Renal pelvis (tissue), 12 donors: Measurements from ENCODE around the gene SLC22A1. TPM values are rescaled to one million over a fixed set of nuclear protein-coding genes. Genes with fewer than 3 reads are reported as not detected.
"Not testable (repeated sequence)": the region's sequence is repeated elsewhere in the genome, so short reads cannot be mapped to it uniquely, and the experiment has no call there.

Experiments
- DNase-seq: peaks from one replicate; pipeline ENCODE4 v3.0.0-alpha.2; 2013
- long read RNA-seq, 16 experiments: transcript quantifications; one replicate each; lab custom pipeline, GENCODE V29; 2026
- polyA plus RNA-seq, 3 donors: library from polyadenylated mRNA; unstranded; fragments of 120-200 nt; gene quantifications; one replicate each; pipeline ENCODE4 v1.2.1, GENCODE V29; 2013; ENCODE audit not compliant: insufficient read length in 3 of 3

Gene SLC22A1
- 1 to 10 TPM in 2 of 3 donors, under 1 TPM in 1; 0.51 to 1.5 (median 1.4) TPM for polyA plus RNA-seq
- long read RNA-seq, donor 1, partial matches to known transcripts: 0 of 1 reads
- long read RNA-seq, donor 1, other reads (novel, unspliced or antisense): 0 of 1 reads
- long read RNA-seq, donor 2: 0 reads
- long read RNA-seq, donor 3: 0 reads
- long read RNA-seq, donor 4: 0 reads
- long read RNA-seq, donor 5: 0 reads
- long read RNA-seq, donor 6: 0 reads
- long read RNA-seq, donor 7: 0 reads
- long read RNA-seq, donor 8: 0 reads
- long read RNA-seq, donor 9: 0 reads
- long read RNA-seq, donor 10: 0 reads
- long read RNA-seq, donor 11: 0 reads
- long read RNA-seq, donor 12: 0 reads
- long read RNA-seq, donor 13: 0 reads
- long read RNA-seq, donor 14: 0 reads
- long read RNA-seq, donor 15: 0 reads
- long read RNA-seq, donor 16: 0 reads

DNA sequence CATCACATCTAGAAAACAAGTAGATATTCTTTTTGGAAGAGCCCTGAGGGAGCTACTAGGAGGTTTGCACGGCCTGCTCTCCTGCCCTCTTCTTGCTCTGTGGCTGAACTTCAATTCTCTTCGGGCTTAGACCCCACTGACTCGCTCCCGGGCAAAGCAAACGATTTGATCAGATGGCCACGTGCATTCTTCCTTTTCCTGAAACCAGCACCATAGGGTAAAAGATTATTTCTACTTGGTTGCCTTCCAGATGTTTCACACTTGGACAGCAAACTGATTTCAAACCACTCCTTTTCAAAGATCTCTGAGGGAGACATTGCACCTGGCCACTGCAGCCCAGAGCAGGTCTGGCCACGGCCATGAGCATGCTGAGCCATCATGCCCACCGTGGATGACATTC lies at the start of gene SLC22A1:
Gene SLC22A1 (plus strand): TSS at position 258 of the 400 bp plus-strand sequence. CDS start 121 bp downstream, at position 379.
- DNase-seq: no peak

DNA sequence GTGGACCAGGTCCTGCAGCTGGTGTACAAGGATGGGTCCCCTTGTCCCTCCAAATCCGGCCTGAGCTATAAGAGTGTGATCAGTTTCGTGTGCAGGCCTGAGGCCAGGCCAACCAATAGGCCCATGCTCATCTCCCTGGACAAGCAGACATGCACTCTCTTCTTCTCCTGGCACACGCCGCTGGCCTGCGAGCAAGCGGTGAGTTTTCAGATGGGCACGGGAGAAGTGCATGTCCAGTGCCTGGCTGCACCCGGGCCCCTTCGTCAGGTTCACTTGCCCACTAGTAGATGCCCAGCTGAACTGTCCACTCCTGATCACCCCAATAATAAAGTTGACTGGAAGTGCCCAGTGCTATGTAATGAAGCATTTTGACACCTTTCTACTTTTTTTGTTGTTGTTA lies 48.3 kb upstream of the SLC22A1 start:
- no peak for DNase-seq

DNA sequence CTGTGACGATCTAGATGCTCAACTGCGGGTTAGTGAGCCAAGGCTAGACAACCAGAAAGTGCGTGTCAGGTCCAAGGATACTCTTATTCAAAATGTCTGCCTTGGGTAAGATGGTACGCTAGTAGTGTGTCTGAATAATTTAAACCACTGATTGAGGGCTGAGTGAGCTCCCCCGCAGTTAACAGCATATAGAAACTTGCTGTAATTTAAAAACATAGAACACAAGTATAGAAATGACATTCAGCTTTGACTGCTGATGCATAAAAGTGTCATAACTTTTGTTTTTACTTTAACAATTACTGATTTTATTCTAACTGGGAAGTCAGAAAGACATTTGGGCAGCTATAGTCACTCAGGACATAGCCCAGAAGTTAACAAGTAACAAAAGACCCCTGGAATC lies 45.6 kb upstream of the SLC22A1 start:
- no peak for DNase-seq

DNA sequence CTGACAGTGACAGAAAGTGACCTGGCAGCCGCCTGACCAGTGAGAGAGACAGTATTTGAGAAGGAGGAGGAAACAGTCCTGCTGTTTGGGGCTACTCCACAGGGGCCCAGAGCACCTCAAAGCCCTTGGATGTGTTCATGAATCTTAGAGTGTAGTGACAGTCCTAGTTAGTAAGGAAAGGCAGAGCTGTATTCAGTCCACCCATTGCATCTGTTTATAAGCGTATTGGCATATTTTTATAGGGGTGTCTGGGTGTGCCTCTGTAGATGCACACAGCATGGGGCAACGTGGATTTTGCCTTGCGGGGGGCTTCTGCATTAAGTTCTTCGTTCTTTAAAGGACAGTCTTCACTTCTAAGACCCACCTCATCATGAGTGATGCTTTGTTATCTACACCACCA lies 44.6 kb upstream of the SLC22A1 start:
- no peak for DNase-seq

DNA sequence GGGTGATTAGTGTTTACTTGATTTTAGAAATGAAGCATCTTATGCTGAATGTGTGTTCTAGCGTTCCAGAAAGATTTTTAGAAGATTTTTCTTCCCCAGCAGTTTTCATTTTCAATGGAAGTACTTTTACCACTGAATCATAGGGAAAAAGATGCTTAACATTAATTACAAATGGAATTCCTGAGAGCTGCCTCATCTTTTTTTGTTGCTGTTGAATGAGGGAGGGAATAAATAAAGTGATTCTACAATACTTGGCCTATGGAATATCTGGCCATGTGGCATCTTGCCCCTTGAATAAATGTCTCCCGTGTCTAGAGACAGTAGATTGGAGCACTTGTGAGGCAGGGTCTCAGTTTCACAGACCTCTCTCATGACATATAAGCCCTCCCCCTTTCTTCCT lies 44.1 kb upstream of the SLC22A1 start:
- DNase-seq: no peak

DNA sequence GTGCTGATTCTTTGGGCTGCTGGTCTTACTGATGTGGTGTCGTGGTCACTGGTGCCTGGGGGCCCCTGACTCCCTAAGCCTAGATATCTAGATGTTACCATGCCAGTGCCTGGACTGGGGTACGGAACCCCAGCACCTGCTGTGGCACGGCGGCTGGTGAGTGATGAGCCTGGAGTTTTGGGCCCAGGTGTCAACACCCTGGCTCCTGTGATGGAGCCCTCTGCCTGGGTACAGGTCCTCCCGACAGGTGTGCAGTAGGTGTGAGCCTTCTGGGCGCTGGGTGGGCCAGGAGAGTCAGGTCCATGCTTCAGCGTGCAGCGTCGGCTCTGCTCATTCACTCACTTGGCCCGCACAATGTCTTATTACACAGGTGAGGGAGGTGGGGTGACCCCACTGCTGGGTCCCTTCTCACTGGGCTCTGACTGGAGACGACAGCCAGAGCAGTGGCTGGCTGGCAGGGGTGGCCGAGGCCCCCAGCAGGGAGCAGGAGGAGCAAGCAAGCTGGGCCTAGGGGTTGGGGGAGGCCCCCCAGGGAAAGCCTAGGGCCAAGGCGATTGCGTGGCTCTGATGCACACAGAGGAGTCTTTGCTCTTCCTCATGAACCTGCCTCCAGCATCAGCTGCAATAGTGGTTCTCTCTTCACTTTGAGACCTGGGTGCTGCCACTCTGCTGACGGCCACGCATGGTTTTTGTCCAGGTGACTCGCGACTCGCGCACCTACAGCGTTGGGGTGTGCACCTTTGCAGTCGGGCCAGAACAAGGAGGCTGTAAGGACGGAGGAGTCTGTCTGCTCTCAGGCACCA lies 42.5 kb upstream of the SLC22A1 start:
- no peak for DNase-seq

DNA sequence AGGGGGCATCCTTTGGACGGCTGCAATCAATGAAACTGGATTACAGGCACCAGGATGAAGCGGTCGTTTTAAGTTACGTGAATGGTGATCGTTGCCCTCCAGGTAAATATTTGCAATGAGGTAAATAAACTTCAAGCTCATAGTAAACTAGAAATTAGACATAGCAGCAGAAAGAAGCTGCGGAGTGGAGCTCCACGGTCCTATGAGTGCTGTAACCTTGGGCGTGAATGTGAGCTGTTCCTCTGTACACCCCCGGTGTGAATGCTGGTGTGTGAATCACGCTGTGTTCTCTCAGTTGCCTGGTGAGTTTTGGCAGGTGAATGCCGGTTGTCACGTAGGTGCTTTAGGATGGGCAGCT lies 42.0 kb upstream of the SLC22A1 start:
- no peak for DNase-seq

DNA sequence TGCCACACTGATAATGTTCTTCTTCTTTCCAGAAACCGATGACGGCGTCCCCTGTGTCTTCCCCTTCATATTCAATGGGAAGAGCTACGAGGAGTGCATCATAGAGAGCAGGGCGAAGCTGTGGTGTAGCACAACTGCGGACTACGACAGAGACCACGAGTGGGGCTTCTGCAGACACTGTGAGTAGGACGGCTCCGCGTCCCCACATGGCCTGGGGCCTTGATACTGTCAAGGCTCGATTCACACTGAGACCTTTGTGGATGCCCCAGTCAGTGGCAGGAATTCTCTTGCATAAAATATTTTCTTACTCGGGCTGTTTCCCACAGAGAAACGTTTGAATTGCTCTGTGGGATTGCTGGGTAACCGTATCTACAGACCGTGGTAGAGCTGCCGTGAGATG lies 41.5 kb upstream of the SLC22A1 start:
- no peak for DNase-seq

DNA sequence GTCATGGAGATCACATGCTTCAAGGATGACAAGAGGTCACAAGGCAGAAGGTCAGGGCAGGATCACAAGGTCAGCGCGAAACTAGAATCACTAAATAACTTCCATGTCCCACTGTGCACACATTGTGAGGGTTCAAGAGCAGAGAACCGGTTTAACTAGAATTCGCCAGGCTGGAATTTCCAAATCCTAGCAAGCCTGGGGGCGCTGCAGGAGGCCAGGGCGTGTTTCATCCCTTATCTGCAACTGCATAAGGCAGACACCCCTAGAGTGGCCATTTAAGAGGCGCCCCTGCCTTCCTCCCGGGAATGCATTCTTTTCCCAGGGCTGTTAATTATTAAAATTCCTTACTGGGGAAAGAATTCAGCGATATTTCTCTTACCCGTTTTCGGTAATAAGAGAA lies 40.2 kb upstream of the SLC22A1 start:
- DNase-seq: no peak

DNA sequence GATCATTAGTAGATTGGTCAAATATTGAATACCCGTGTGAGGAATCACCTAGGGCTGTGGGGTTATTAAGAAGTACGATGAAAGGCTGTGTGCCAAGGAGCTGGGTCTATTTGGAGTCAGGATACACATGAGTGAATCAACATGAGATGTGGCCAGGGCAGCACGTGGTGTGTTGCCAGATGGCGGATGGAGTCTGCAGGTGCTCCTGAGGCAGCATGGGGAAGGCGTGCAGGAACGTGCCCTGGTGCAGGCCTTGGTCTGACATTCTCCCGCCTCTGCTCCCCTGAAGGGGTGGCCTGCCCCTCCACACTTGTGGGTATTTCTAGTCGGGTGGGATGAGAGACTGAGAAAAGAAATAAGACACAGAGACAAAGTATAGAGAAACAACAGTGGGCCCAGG lies 39.0 kb upstream of the SLC22A1 start:
- DNase-seq: no peak

DNA sequence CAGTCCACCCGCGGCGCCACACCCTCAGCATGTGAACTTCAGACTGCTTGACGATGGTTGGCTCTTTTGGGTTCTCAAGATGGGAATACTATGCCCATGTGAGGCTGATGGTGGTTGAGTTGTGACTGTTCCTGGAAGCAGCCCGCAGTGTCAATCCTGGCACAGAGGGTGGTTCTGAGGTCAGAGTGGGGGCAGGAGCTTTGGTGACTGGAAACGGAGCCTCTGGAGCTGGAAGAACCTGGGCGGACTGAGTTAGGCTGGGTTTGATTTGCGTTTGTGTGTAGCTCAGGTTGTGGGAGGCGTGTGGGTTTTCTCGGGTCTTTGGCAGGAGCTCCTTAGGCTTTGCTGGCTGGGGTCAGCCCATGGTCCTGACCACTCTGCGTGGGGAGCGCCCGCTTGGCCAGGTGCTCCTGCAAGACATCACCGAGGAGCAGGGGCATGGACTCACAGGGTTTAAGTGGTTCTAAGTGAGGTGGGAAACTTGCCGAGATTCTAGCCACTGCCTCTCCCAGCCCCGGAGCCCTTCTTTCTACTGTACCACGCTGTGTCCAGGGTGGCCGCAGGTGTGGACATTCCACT lies 37.3 kb upstream of the SLC22A1 start:
- DNase-seq: no peak

DNA sequence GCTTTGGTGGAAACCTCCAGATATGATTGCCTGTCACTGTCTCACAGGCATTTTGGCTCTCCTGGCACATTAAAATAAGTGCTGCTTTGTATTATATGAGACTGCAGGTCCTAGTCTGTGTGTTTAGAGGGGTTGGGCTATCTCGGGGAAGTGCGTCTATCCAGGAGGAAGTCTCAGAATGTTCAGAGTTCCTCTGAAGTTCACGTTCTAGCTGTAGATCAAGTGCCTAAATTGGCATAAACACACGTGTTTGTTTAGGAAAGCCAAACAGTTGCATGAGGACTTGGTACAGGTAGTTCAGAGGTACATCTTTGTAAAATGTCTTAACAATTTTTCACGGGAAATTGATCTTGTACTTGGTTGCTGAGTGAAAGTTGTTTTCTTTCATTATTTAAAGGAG lies 36.4 kb upstream of the SLC22A1 start:
- DNase-seq: no peak

DNA sequence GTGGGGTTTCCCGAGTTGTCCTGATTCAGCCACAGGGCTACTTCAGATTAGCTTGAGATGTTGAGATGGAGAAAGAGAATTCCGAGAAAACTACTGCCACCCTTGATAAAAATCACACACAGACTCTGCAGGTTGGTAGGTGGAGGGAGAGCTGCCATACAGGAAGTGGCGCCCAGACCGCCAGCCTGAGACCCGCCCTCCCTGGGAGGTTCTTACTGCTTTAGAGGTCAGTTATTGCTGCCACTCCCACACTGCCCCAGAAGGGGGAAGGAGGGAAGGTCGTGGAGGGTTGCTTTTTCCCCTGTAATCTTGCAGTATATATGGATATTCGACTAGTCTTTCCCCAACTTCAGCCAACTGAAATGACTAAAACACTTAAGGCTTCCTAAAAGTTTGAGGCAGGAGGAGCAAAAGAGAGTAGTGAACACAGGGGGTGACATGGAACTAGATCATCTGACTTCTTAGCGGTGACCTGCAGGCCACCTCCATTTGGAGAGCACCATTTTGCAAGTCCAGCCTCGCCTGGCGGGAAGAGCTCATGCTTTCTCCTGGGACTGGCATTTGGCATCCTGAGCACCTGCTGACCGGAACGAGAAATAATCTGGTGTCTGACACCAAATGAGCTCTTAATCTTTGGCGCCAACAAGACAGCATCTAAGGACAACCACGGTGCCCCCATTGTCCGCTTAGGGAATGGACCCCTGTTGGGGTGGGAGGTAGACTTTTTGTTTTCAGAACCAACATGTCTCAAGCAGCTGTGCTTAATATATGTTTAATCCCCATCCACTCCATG lies 35.7 kb upstream of the SLC22A1 start:
- DNase-seq: no peak

DNA sequence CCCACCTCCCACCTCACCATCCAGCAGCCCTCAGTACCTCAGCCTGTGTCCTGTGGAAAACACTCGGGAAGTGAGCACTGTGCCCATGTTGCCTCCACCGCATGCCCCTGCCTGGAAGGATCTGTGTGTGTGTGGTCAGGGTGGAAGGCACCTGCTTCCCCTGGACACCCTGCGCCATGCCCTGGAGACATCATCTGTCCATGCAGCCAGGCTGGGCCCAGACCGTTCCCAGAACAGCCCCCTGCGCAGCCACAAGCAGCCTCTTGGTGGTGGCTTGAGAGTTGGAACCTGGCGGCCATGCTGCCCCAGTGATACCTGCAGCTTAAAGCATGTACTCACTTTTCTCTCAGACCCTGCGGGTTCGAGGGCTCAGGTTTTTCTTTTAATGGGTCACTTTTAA lies 34.9 kb upstream of the SLC22A1 start:
- DNase-seq: no peak

DNA sequence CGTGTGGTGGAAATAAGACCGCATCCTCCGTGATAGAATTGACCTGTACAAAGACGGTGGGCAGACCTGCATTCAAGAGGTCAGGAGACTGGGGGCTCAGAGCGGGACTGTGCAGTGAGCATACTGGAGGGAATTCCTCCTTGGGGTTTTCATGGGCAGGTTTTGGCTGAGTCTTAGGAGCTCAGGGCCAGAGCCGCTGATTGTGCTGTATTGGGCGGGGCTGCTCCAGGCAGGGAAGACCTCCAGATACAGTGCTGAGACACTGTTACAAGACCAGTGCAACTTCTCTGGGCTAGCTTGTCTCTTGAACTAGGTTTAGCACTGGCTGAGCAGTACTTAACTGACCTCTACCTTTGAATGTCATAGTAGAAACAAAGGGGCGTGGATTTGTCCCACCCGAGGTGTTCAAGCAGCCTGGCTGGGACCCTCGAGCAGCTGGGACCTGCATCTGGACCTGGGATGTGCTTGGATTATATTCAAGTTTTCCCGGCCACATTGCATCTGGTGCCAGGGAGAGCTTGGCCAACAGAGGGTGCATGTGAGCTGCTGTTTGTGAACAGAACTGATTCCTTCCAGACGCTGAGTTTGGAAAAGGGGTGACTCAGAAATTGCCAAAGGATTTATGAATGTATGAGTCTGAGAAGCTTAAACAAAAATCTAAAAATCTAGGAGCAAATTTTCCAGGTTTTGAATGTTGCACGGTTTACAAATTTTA lies 33.4 kb upstream of the SLC22A1 start:
- DNase-seq: peak; percentile 24

DNA sequence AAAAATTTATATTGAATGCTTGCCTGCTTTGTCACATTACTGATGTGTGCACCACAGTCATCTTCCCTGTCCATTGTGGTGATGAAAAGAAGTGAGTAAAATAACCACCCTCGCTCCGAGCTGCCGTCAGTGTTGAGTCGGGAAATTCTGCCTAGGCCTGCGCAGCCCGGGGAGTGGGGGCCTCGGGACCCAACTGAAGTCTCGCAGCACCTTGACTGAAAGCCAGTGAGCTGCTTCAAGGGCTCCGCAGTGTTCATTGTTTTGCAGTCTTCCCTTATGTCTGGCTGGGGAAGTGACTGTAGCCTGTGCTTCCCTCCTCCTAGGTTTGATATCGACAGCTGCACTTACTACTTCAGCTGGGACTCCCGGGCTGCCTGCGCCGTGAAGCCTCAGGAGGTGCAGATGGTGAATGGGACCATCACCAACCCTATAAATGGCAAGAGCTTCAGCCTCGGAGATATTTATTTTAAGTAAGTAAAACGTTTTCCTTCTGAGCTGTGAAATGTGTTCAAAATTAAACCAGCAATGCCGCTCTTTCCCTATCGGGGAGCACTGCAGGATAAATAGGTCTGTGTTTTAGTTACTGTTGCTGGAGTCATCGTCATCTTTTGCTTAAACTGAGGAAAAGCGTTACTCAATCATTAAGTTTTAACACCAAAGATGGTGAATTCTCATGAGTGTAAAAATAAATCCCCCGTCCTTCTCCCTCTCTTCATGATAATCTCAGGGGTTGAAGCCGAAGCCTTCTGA lies 32.7 kb upstream of the SLC22A1 start:
- DNase-seq: no peak

DNA sequence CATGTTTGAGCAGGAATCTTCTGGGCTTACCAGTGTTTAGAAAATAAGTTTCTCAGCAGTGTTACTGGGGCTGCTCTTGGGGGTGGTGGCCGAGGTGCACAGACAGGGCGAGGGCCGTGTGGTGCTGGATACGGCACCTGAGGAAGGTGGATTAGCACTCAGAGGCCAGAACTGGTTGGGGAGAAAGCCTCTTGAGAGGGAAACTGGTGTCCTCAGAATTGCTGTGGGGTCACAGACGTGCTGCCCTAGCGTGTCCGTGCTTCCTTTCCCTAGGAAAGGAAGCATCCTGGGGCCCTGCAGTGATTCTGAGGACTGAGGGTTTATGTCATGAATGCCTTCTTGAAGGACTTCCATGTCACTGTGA lies 32.1 kb upstream of the SLC22A1 start:
- no peak for DNase-seq

DNA sequence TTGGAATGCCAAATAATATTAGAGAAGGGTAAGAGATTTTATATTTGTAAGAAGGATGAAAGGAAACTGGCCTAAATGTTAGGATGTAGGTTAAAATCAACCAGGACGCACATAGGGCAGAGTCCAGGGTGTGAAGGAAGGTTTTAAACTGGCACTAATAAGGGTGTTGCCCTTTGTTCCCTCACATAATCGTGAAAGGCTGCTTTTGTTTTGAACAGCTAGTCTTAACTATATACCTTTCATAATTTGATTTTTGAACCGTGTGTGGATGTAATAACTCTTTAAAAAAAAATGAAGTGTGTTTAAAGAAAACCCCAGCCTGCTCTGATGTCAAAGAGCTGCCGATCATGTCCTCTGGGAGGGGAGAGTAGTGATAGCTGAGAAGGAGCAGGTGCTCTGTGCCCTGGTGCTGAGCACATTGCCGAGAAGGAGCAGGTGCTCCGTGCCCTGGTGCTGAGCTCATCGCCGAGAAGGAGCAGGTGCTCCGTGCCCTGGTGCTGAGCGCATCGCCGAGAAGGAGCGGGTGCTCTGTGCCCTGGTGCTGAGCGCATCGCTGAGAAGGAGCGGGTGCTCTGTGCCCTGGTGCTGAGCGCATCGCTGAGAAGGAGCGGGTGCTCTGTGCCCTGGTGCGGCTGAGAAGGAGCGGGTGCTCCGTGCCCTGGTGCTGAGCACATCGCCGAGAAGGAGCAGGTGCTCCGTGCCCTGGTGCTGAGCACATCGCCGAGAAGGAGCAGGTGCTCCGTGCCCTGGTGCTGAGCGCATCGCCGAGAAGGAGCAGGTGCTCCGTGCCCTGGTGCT lies 31.0 kb upstream of the SLC22A1 start:
- DNase-seq: not testable (repeated sequence)

DNA sequence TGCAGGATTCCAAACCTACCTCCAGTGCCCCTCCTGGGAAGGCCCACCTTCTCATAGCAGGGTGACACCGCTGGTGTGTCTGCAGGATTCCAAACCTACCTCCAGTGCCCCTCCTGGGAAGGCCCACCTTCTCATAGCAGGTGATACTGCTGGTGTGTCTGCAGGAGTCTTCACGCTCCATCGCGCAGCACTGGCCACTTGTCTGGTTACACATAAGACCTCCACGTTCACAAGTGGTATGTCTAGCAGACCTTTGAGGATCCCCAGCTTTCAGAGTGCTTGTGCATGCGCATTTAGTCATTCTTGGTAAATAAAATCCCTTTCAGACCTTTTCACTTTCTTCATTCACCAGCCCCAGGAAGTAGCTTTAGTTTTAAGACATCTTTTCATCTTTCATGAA lies 29.4 kb upstream of the SLC22A1 start:
- not testable (repeated sequence) for DNase-seq

DNA sequence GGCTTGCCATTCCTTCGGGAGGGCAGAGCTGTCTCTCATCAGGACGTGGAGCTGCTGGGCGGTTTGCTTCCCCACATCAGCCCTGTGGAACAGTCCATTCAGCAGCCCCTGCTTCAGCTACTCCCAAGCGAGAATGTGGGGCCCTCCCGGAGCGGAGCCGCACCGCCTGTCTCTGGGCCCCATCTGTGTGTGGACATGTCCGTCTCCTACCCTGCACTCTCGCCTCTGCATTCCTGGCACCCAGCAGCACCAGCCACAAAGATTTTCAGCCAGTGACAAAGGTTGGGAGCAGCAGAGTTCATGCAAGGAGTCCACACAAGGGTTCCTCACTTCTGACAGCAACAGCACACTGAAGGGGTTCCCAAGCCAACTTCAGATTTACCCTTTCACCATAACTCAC lies 29.0 kb upstream of the SLC22A1 start:
- no peak for DNase-seq
